ENCODE data around the gene GSE1. TPM values are rescaled to one million over a fixed set of nuclear protein-coding genes. Genes with fewer than 3 reads are reported as not detected.

Gene GSE1
- total RNA-seq, 8 experiments from 2014 or later, result 13.0 to 63.2 (median 38.5) TPM

GRCh38 chr16:85636234-85636812 is 23.2 kb downstream of the GSE1 start:
- ATAC-seq (replicated peaks in 6 of 8), result peak in 2 of 8 experiments; percentile 4 to 11
- peak overlapping the region; percentile 32 to 43 for H3K27ac ChIP-seq
- H3K4me1 ChIP-seq (replicated peaks in 1 of 2), result peaks cover 62 to 65% of the 10 kb centered on the region in 2 donors
- in situ Hi-C loops (cut with MboI; ENCODE audit: low pct_unique_long_range_greater_than_20kb in 2 of 9, low sequenced_read_pairs in 9 of 9, unreplicated experiment in 9 of 9), result no loop called here
- no peak overlapping the region for H3K4me3 ChIP-seq
- 50 to 100% (median 88%) methylated on average over 1 to 7 of the region's 27 CpGs; no CpG with 5 or more reads in 7 of the 10 experiments for WGBS, 10 experiments

- peak overlapping the region; percentile 39 to 44 for H3K27ac ChIP-seq
- WGBS, 10 experiments, result 77 to 100% (median 89%) methylated on average over 2 to 6 of the region's 36 CpGs; no CpG with 5 or more reads in 6 of the 10 experiments
- in situ Hi-C loops (cut with MboI; ENCODE audit: low pct_unique_long_range_greater_than_20kb in 2 of 9, low sequenced_read_pairs in 9 of 9, unreplicated experiment in 9 of 9), result no loop called here
- H3K4me3 ChIP-seq, result no peak overlapping the region
- H3K4me1 ChIP-seq (replicated peaks in 1 of 2), result peaks cover 54 to 56% of the 10 kb centered on the region in 2 donors
- ATAC-seq (replicated peaks in 6 of 8), result no peak
Observed at GRCh38 chr16:85637061-85637807, 24.1 kb downstream of the GSE1 start.

- peak overlapping the region; percentile 39 to 44 for H3K27ac ChIP-seq
- WGBS, 10 experiments, result 58 to 100% (median 86%) methylated on average over 1 to 9 of the region's 37 CpGs; no CpG with 5 or more reads in 5 of the 10 experiments
- H3K4me1 ChIP-seq (replicated peaks in 1 of 2), result peaks cover 47 to 48% of the 10 kb centered on the region in 2 donors
- in situ Hi-C loops (cut with MboI; ENCODE audit: low pct_unique_long_range_greater_than_20kb in 2 of 9, low sequenced_read_pairs in 9 of 9, unreplicated experiment in 9 of 9), result no loop called here
- peak in 1 of 8 experiments; percentile 17 for ATAC-seq (replicated peaks in 6 of 8)
- no peak overlapping the region for H3K4me3 ChIP-seq
Observed at GRCh38 chr16:85637808-85638647, 24.9 kb downstream of the GSE1 start.

- Histone ChIP-seq H3K4me1 (replicated peaks in 1 of 2) (peaks cover 43 to 45% of the 10 kb centered on the region in 2 donors), H3K27ac (peak overlapping the region; percentile 39 to 55)
Observed at GRCh38 chr16:85638695-85639409, 25.7 kb downstream of the GSE1 start.

GRCh38 chr16:85639529-85640253 is 26.6 kb downstream of the GSE1 start:
- WGBS, 10 experiments, result 60 to 100% (median 90%) methylated on average over 1 to 5 of the region's 35 CpGs; no CpG with 5 or more reads in 5 of the 10 experiments
- ATAC-seq (replicated peaks in 6 of 8), result peak in 7 of 8 experiments; percentile 6 to 80 (median 18)
- peak overlapping the region in 1 of 2 donors; percentile 55 for H3K27ac ChIP-seq
- no peak overlapping the region for H3K4me3 ChIP-seq
- H3K4me1 ChIP-seq (replicated peaks in 1 of 2), result peaks cover 42 to 45% of the 10 kb centered on the region in 2 donors
- in situ Hi-C loops (cut with MboI; ENCODE audit: low pct_unique_long_range_greater_than_20kb in 2 of 9, low sequenced_read_pairs in 9 of 9, unreplicated experiment in 9 of 9), result no loop called here

More at GRCh38 chr16:85638695-85639409, 25.7 kb downstream of the GSE1 start:
- in situ Hi-C loops (cut with MboI; ENCODE audit: low pct_unique_long_range_greater_than_20kb in 2 of 9, low sequenced_read_pairs in 9 of 9, unreplicated experiment in 9 of 9), result no loop called here
- H3K4me3 ChIP-seq, result no peak overlapping the region
- WGBS, 10 experiments, result 40 to 91% (median 59%) methylated on average over 3 to 10 of the region's 26 CpGs; no CpG with 5 or more reads in 7 of the 10 experiments
- ATAC-seq (replicated peaks in 6 of 8), result peak in 3 of 8 experiments; percentile 1 to 16 (median 10)

GRCh38 chr16:85640254-85640558 is 27.1 kb downstream of the GSE1 start:
- in situ Hi-C loops (cut with MboI; ENCODE audit: low pct_unique_long_range_greater_than_20kb in 2 of 9, low sequenced_read_pairs in 9 of 9, unreplicated experiment in 9 of 9), result no loop called here
- no peak for ATAC-seq (replicated peaks in 6 of 8)
- 90 to 100% (median 100%) methylated on average over 1 to 2 of the region's 13 CpGs; no CpG with 5 or more reads in 7 of the 10 experiments for WGBS, 10 experiments
- Histone ChIP-seq H3K4me1 (replicated peaks in 1 of 2) (peaks cover 37 to 41% of the 10 kb centered on the region in 2 donors), H3K27ac (no peak overlapping the region), H3K4me3 (no peak overlapping the region)

GRCh38 chr16:85640585-85640984 is 27.5 kb downstream of the GSE1 start:
- 77 to 100% (median 88%) methylated on average over 2 to 12 of the region's 31 CpGs; no CpG with 5 or more reads in 7 of the 10 experiments for WGBS, 10 experiments
- ATAC-seq (replicated peaks in 6 of 8), result no peak
- H3K4me1 ChIP-seq (replicated peaks in 1 of 2), result peaks cover 33 to 37% of the 10 kb centered on the region in 2 donors
- in situ Hi-C loops (cut with MboI; ENCODE audit: low pct_unique_long_range_greater_than_20kb in 2 of 9, low sequenced_read_pairs in 9 of 9, unreplicated experiment in 9 of 9), result no loop called here
- H3K27ac ChIP-seq, result no peak overlapping the region
- H3K4me3 ChIP-seq, result no peak overlapping the region

GRCh38 chr16:85641305-85641704 is 28.2 kb downstream of the GSE1 start:
- Histone ChIP-seq H3K27ac (no peak overlapping the region), H3K4me3 (no peak overlapping the region), H3K4me1 (replicated peaks in 1 of 2) (peaks cover 26 to 30% of the 10 kb centered on the region in 2 donors)
- ATAC-seq (replicated peaks in 6 of 8), result no peak
- WGBS, 10 experiments, result 63 to 94% (median 85%) methylated on average over 3 to 5 of the region's 24 CpGs; no CpG with 5 or more reads in 6 of the 10 experiments
- in situ Hi-C loops (cut with MboI; ENCODE audit: low pct_unique_long_range_greater_than_20kb in 2 of 9, low sequenced_read_pairs in 9 of 9, unreplicated experiment in 9 of 9), result no loop called here

- no peak overlapping the region for H3K27ac ChIP-seq
- 0 to 100% (median 73%) methylated on average over 1 to 10 of the region's 12 CpGs; no CpG with 5 or more reads in 6 of the 10 experiments for WGBS, 10 experiments
- H3K4me3 ChIP-seq, result no peak overlapping the region
- ATAC-seq (replicated peaks in 6 of 8), result peak in 3 of 8 experiments; percentile 23 to 38 (median 33)
- in situ Hi-C loops (cut with MboI; ENCODE audit: low pct_unique_long_range_greater_than_20kb in 2 of 9, low sequenced_read_pairs in 9 of 9, unreplicated experiment in 9 of 9), result no loop called here
- H3K4me1 ChIP-seq (replicated peaks in 1 of 2), result peaks cover 21 to 25% of the 10 kb centered on the region in 2 donors
Observed at GRCh38 chr16:85641776-85642176, 28.7 kb downstream of the GSE1 start.

- 80 to 100% (median 90%) methylated on average over 1 to 3 of the region's 32 CpGs; no CpG with 5 or more reads in 5 of the 10 experiments for WGBS, 10 experiments
- Histone ChIP-seq H3K27ac (no peak overlapping the region), H3K4me1 (replicated peaks in 1 of 2) (peaks cover 10 to 15% of the 10 kb centered on the region in 2 donors), H3K4me3 (no peak overlapping the region)
- ATAC-seq (replicated peaks in 6 of 8), result no peak
- in situ Hi-C loops (cut with MboI; ENCODE audit: low pct_unique_long_range_greater_than_20kb in 2 of 9, low sequenced_read_pairs in 9 of 9, unreplicated experiment in 9 of 9), result no loop called here
Observed at GRCh38 chr16:85642762-85643358, 29.7 kb downstream of the GSE1 start.

- H3K27ac ChIP-seq, result no peak overlapping the region
- 25 to 100% (median 73%) methylated on average over 1 of the region's 8 CpGs; no CpG with 5 or more reads in 6 of the 10 experiments for WGBS, 10 experiments
- H3K4me3 ChIP-seq, result no peak overlapping the region
- ATAC-seq (replicated peaks in 6 of 8), result no peak
- in situ Hi-C loops (cut with MboI; ENCODE audit: low pct_unique_long_range_greater_than_20kb in 2 of 9, low sequenced_read_pairs in 9 of 9, unreplicated experiment in 9 of 9), result no loop called here
- peaks cover 8 to 15% of the 10 kb centered on the region in 2 donors for H3K4me1 ChIP-seq (replicated peaks in 1 of 2)
Observed at GRCh38 chr16:85643631-85644030, 30.5 kb downstream of the GSE1 start.
